SK-N-SH treated with all-trans-retinoic acid at 6 μM for 48 hours (cell line): ENCODE data around the gene TSSK3.

Source experiments
- BACH2 ChIP-seq: fragments of 250-450 bp; sonication (Bioruptor Pico); IDR thresholded peaks from 2 replicates; pipeline ENCODE4 v1.9.0; 2021; ENCODE audit warnings: mild to moderate bottlenecking, borderline replicate concordance
- CREB5 ChIP-seq: fragments of 250-450 bp; sonication (Bioruptor Pico); IDR thresholded peaks from 2 replicates; pipeline ENCODE4 v1.5.1; 2020; ENCODE audit warnings: low read depth, mild to moderate bottlenecking, moderate library complexity
- CSDC2 ChIP-seq: fragments of 250-450 bp; sonication (Bioruptor Pico); IDR thresholded peaks from 2 replicates; pipeline ENCODE4 v1.5.0; 2020; ENCODE audit warnings: mild to moderate bottlenecking, moderate library complexity
- OSR1 ChIP-seq: fragments of 250-450 bp; sonication (Bioruptor Pico); IDR thresholded peaks from 2 replicates; pipeline ENCODE4 v1.8.0; 2022; ENCODE audit warnings: moderate library complexity, mild to moderate bottlenecking, inconsistent platforms
- PATZ1 ChIP-seq: fragments of 250-450 bp; sonication (Bioruptor Pico); IDR thresholded peaks from 2 replicates; pipeline ENCODE4 v1.8.0; 2020; ENCODE audit warnings: mild to moderate bottlenecking, moderate library complexity, borderline replicate concordance
- RARB ChIP-seq: fragments of 250-450 bp; sonication (Bioruptor Pico); IDR thresholded peaks from 2 replicates; pipeline ENCODE4 v1.8.0; 2021; ENCODE audit warnings: mild to moderate bottlenecking, moderate library complexity
- ZFP3 ChIP-seq: fragments of 250-450 bp; sonication (Bioruptor Pico); IDR thresholded peaks from 2 replicates; pipeline ENCODE4 v1.5.0; 2020; ENCODE audit warnings: mild to moderate bottlenecking, moderate library complexity
- ZNF70 ChIP-seq: fragments of 450-650 bp; formaldehyde crosslinking; IDR thresholded peaks from 2 replicates; pipeline ENCODE4 v1.5.0; 2020; ENCODE audit warnings: mild to moderate bottlenecking, moderate library complexity

- TF ChIP-seq PATZ1 (no peak), ZFP3 (CRISPR knock-in tag) (no peak), ZNF70 (CRISPR knock-in tag) (no peak), CREB5 (CRISPR knock-in tag) (no peak), CSDC2 (CRISPR knock-in tag) (no peak), RARB (CRISPR knock-in tag) (no peak), OSR1 (no peak), BACH2 (CRISPR knock-in tag) (no peak)
These were observed 40.5 kb upstream of the TSSK3 start for GRCh38 chr1:32321712-32322291.
